ENCODE results near the gene ENTPD5. TPM values are rescaled to one million over a fixed set of nuclear protein-coding genes. Genes with fewer than 3 reads are reported as not detected.

The ENTPD5 gene
- 10 to 100 TPM; 10.5 to 11.1 TPM for total RNA-seq

DNA sequence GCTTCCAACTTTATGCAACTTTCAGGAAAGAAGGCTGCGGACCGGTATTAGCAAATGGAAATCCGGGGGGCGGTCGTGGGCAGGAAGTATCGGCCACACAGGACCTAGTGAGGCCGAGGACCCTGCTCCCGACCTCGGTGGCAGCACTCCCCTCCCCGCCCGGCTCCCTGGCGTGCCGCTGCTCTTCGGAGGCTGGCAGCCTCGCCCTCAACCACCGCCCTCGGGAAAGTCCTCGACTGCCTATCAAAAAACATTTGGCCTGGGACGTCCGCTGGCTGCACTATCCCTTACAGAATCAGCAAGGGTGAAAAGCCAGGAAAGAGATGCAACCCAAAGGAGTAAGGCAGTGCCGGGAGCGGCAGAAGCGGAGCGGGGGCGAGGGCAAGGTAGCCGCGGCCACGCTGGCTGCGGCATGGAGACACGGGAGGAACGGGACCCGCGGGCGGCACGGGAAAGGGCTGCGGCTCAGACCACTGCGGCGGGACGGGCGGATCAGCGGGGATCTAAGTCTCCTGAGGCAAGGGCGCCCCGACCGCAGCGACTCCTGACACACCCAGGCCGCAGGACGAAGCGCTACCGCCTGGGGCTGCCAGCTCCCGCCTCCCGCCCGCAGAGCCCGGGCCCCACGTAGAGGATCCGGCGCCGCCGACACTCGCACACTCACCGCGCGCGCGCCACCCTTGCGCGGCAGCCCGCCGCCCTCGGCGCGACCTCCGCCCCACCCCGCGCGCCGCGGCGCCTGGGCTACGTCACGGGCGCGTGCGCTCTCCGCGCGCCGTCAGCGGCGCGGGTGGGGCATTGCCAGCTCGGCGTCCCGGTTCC is at the start of gene ENTPD5, which contains the start of gene BBOF1:
ENTPD5 (minus strand) TSS at position 703 of the 822 bp plus-strand sequence. CDS start 31,186 bp downstream, outside the sequence.
BBOF1 (plus strand) TSS at position 764 of the 822 bp plus-strand sequence. CDS start 130 bp downstream, outside the sequence.
- CTCF ChIA-PET: interaction anchor here (0.5 to 0.8 kb wide), 3 partner anchors 41 to 290 kb away, joined by 3 read pairs; no protein-coding TSS in a partner anchor
- peak within 1 kb of the TSS; percentile 93 for H3K4me3 Mint-ChIP-seq
- no peaks in the 10 kb centered on the region for H3K27me3 Mint-ChIP-seq
- no peaks in the 10 kb centered on the region for H3K9me3 Mint-ChIP-seq
- H3K27ac Mint-ChIP-seq: peak within 1 kb of the TSS; percentile 93
- POLR2A ChIA-PET: interaction anchor here (0.7 to 2.2 kb wide), 13 partner anchors 12 to 276 kb away, joined by 3 to 13 read pairs (median 3); partner anchors contain the start of genes ALDH6A1, LIN52 and ZNF410
- no peaks in the 10 kb centered on the region for H3K36me3 Mint-ChIP-seq (ENCODE audit: low read depth)
- H3K4me1 Mint-ChIP-seq: peaks cover 24% of the 10 kb centered on the region
- DNase-seq: peak; percentile 87

GRCh38 chr14:74065746-74066575 is 46.9 kb upstream of the ENTPD5 start:
- ChIA-PET CTCF (no interaction called here), POLR2A (interaction anchor here (2.3 kb wide), 1 partner anchor 19 kb away, joined by 9 read pairs; the partner anchor contains the start of gene LIN52)
- DNase-seq: no peak
- Mint-ChIP-seq H3K27me3 (no peaks in the 10 kb centered on the region), H3K27ac (no peak overlapping the region), H3K4me3 (no peak overlapping the region), H3K36me3 (ENCODE audit: low read depth) (peaks cover 9% of the 10 kb centered on the region), H3K4me1 (no peaks in the 10 kb centered on the region), H3K9me3 (no peaks in the 10 kb centered on the region)

- CTCF ChIA-PET: no interaction called here
- POLR2A ChIA-PET: no interaction called here
- Mint-ChIP-seq H3K4me3 (no peak overlapping the region), H3K27me3 (no peaks in the 10 kb centered on the region), H3K4me1 (no peaks in the 10 kb centered on the region), H3K27ac (no peak overlapping the region), H3K36me3 (ENCODE audit: low read depth) (peaks cover 15% of the 10 kb centered on the region), H3K9me3 (no peaks in the 10 kb centered on the region)
- DNase-seq: no peak
Measured at GRCh38 chr14:74064883-74065282, 45.8 kb upstream of the ENTPD5 start.

- no peak overlapping the region for H3K4me3 Mint-ChIP-seq
- H3K9me3 Mint-ChIP-seq: no peaks in the 10 kb centered on the region
- POLR2A ChIA-PET: interaction anchor here (1.4 kb wide), 1 partner anchor 177 kb away, joined by 3 read pairs; no protein-coding TSS in a partner anchor
- H3K27ac Mint-ChIP-seq: no peak overlapping the region
- CTCF ChIA-PET: no interaction called here
- H3K36me3 Mint-ChIP-seq (ENCODE audit: low read depth): peaks cover 15% of the 10 kb centered on the region
- H3K27me3 Mint-ChIP-seq: no peaks in the 10 kb centered on the region
- no peaks in the 10 kb centered on the region for H3K4me1 Mint-ChIP-seq
- no peak for DNase-seq
Measured at GRCh38 chr14:74064426-74064825, 45.3 kb upstream of the ENTPD5 start.

DNA sequence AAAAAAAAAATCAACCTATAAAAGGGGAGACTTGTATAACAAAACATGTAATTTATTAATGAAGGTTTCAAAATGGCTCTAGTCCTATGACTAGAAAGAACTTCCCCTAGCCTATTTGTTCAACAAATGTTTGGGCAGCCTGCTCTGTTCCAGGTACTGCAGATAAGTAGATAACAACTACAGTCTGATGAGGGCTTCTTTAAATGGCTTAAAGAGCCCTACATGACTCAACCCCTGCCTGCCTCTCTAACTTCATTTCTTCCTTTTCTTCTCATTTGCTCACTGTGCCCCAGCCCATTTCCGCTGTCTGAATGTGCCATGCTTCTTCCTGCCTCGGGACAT is 43.7 kb upstream of the ENTPD5 start:
- H3K4me3 Mint-ChIP-seq: no peak overlapping the region
- ChIA-PET POLR2A (no interaction called here), CTCF (no interaction called here)
- no peaks in the 10 kb centered on the region for H3K4me1 Mint-ChIP-seq
- H3K27ac Mint-ChIP-seq: no peak overlapping the region
- no peaks in the 10 kb centered on the region for H3K27me3 Mint-ChIP-seq
- H3K36me3 Mint-ChIP-seq (ENCODE audit: low read depth): peaks cover 15% of the 10 kb centered on the region
- DNase-seq: no peak
- no peaks in the 10 kb centered on the region for H3K9me3 Mint-ChIP-seq

DNA sequence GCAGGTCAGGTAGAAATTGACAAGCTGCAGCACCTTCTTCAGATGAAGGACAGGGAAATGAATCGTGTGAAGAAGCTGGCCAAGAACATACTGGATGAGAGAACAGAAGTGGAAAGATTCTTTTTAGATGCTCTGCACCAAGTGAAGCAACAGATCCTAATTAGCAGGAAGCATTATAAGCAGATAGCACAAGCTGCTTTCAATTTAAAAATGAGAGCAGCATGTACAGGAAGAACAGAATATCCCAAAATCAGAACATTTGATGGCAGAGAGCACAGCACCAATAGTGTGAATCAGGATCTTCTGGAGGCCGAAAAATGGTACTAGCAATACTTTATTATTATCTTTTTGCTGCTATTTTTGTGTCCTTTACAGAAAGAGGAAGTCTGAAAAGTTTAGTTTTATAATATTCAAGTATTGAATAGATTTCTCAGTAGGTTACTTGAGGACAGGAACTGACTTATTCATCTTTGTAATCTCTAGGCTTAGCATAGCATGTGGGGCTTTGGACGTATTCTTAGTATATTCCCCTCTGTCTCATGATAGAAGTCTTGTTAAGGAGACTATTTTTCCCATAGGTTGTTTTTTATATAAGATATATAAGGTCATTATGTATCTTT is 30.9 kb upstream of the ENTPD5 start:
- no peaks in the 10 kb centered on the region for H3K4me1 Mint-ChIP-seq
- no peaks in the 10 kb centered on the region for H3K9me3 Mint-ChIP-seq
- no peaks in the 10 kb centered on the region for H3K27me3 Mint-ChIP-seq
- ChIA-PET POLR2A (no interaction called here), CTCF (no interaction called here)
- DNase-seq: no peak
- H3K36me3 Mint-ChIP-seq (ENCODE audit: low read depth): no peaks in the 10 kb centered on the region
- H3K27ac Mint-ChIP-seq: no peak overlapping the region
- no peak overlapping the region for H3K4me3 Mint-ChIP-seq

GRCh38 chr14:74048281-74048680 is 29.2 kb upstream of the ENTPD5 start:
- no peaks in the 10 kb centered on the region for H3K4me1 Mint-ChIP-seq
- POLR2A ChIA-PET: interaction anchor here (2.0 kb wide), 1 partner anchor 29 kb away, joined by 6 read pairs; the partner anchor contains the start of genes BBOF1 and ENTPD5
- no peak for DNase-seq
- CTCF ChIA-PET: no interaction called here
- H3K9me3 Mint-ChIP-seq: no peaks in the 10 kb centered on the region
- no peaks in the 10 kb centered on the region for H3K27me3 Mint-ChIP-seq
- no peaks in the 10 kb centered on the region for H3K36me3 Mint-ChIP-seq (ENCODE audit: low read depth)
- H3K4me3 Mint-ChIP-seq: no peak overlapping the region
- H3K27ac Mint-ChIP-seq: no peak overlapping the region

DNA sequence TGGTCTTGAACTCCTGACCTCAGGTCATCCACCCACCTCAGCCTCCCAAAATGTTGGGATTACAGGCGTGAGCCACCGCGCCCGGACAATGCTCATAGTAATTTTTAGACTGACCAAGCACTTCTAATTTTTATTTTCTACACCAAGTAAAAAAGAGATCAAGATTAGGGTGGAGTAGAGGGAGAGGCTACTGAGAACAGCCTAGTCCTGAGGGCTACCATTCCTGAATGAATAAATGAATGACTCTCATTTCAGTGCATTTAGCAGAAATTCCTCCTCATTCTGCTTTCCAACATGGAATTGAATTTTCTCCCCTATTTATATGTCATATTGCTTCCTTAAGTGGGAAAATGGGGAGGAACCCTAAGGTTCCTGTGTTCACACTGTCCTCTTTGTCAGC is 26.4 kb upstream of the ENTPD5 start:
- Mint-ChIP-seq H3K27me3 (no peaks in the 10 kb centered on the region), H3K4me1 (no peaks in the 10 kb centered on the region), H3K4me3 (no peak overlapping the region), H3K27ac (no peak overlapping the region), H3K9me3 (no peaks in the 10 kb centered on the region), H3K36me3 (ENCODE audit: low read depth) (no peaks in the 10 kb centered on the region)
- no peak for DNase-seq
- ChIA-PET CTCF (no interaction called here), POLR2A (no interaction called here)

DNA sequence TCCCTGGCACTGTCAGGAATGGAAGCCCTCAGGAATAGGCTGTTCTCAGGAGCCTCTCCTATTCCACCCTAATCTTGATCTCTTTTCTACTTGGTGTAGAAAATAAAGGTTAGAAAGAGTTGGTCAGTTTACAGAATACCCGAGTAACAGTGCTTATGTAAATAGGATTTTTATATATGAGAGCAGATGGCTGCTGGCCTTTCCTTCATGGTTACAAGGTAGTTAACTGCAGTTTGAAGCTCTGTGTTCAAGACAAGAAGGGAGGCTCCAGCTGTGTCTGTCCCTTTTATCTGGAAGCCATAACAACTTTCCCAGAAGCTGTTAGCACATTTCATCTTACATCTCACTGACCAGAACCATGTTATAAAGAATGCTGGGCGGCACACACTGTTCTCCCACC is 23.2 kb upstream of the ENTPD5 start:
- H3K36me3 Mint-ChIP-seq (ENCODE audit: low read depth): no peaks in the 10 kb centered on the region
- CTCF ChIA-PET: interaction anchor here (0.9 kb wide), 1 partner anchor 107 kb away, joined by 3 read pairs; no protein-coding TSS in a partner anchor
- H3K9me3 Mint-ChIP-seq: no peaks in the 10 kb centered on the region
- no peaks in the 10 kb centered on the region for H3K27me3 Mint-ChIP-seq
- H3K27ac Mint-ChIP-seq: no peak overlapping the region
- no peaks in the 10 kb centered on the region for H3K4me1 Mint-ChIP-seq
- DNase-seq: no peak
- H3K4me3 Mint-ChIP-seq: no peak overlapping the region
- POLR2A ChIA-PET: no interaction called here

DNA sequence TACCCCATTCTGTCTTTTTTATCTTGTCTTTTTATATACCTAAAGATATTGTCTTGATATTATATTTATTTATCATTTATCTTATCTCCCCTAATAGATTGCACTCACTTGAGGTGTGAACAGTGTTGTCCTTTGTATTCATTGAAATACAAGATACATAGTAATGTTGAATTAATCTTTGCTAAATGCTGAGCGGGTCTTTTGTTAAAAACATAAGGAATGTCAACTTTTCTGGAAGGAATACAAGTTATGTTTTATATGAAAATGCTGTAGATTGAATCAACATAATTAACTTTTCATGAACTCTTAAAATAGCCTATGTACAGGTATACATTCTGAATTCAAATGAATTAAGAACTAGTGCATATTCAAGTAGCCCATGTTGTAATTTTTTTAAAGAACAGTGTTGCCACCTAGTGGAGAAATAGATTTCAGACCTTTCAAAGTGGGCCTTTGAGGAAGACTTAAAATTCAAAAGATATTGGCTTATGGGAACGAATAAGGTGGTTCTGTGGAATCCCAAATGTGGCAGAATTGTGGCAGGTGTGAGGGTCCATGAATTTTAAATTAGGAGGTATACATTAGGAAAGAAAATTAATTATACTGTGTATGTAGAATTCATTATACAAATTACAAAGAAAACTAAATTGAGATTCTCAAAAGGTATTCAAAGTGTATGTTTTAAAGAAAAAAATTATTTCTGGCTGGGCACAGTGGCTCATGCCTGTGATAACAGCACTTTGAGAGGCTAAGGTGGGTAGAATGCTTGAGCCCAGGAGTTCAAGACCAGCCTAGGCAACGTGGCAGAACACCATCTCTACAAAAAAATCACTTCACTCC is 19.2 kb upstream of the ENTPD5 start:
- ChIA-PET CTCF (interaction anchor here (0.6 kb wide), 1 partner anchor 266 kb away, joined by 3 read pairs; no protein-coding TSS in a partner anchor), POLR2A (no interaction called here)
- Mint-ChIP-seq H3K27me3 (no peaks in the 10 kb centered on the region), H3K4me3 (no peak overlapping the region), H3K9me3 (no peaks in the 10 kb centered on the region), H3K4me1 (no peaks in the 10 kb centered on the region), H3K36me3 (ENCODE audit: low read depth) (no peaks in the 10 kb centered on the region), H3K27ac (no peak overlapping the region)
- DNase-seq: no peak

GRCh38 chr14:74035556-74035955 is 16.5 kb upstream of the ENTPD5 start:
- POLR2A ChIA-PET: no interaction called here
- Mint-ChIP-seq H3K27ac (no peak overlapping the region), H3K27me3 (no peaks in the 10 kb centered on the region), H3K9me3 (no peaks in the 10 kb centered on the region), H3K4me1 (no peaks in the 10 kb centered on the region), H3K36me3 (ENCODE audit: low read depth) (no peaks in the 10 kb centered on the region), H3K4me3 (no peak overlapping the region)
- CTCF ChIA-PET: interaction anchor here (0.6 to 1.0 kb wide), 3 partner anchors 96 to 531 kb away, joined by 3 to 6 read pairs (median 3); no protein-coding TSS in a partner anchor
- DNase-seq: no peak

DNA sequence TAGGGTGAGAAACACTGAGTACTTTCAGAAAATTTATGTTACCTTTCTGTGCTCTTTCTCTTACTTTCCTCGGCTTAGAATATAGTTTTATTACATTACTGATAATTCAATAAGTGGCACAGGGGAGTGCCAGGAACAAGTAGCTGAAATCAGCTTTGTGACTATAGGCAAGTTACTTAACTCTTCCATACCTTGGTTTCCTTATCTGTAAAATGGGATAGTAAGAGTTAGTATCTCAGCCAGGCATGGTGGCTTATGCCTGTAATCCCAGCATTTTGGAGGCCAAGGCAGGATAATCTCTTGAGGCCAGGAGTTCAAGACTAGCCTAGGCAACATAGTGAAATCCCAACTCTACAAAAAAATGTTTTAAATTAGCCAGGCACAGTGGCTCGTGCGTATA is 15.5 kb upstream of the ENTPD5 start:
- no peaks in the 10 kb centered on the region for H3K4me1 Mint-ChIP-seq
- H3K27ac Mint-ChIP-seq: no peak overlapping the region
- no peaks in the 10 kb centered on the region for H3K9me3 Mint-ChIP-seq
- CTCF ChIA-PET: interaction anchor here (1.0 kb wide), 1 partner anchor 97 kb away, joined by 3 read pairs; no protein-coding TSS in a partner anchor
- DNase-seq: no peak
- no peaks in the 10 kb centered on the region for H3K36me3 Mint-ChIP-seq (ENCODE audit: low read depth)
- POLR2A ChIA-PET: no interaction called here
- H3K27me3 Mint-ChIP-seq: no peaks in the 10 kb centered on the region
- no peak overlapping the region for H3K4me3 Mint-ChIP-seq
